ENCODE measurements around the gene KDM5B. TPM values are rescaled to one million over a fixed set of nuclear protein-coding genes. Genes with fewer than 3 reads are reported as not detected.

Gene KDM5B
- total RNA-seq, 1 experiment from 2014 or later: 86.7 TPM

GRCh38 chr1:202710070-202711045 lies 97.9 kb downstream of the KDM5B start, which contains the start of gene SYT2:
TSS of gene SYT2 (minus strand) at chr1:202710454. CDS start at chr1:202605772, 104,682 bp downstream.
- Mint-ChIP-seq H3K27me3 (ENCODE audit: unreplicated experiment) (peaks cover 85% of the 10 kb centered on the region), H3K4me1 (ENCODE audit: low read depth, unreplicated experiment) (peaks cover 10% of the 10 kb centered on the region), H3K4me3 (ENCODE audit: low read depth, unreplicated experiment) (peak within 1 kb of the TSS; percentile 50), H3K27ac (ENCODE audit: unreplicated experiment) (no peak within 1 kb of the TSS), H3K36me3 (ENCODE audit: insufficient read depth, unreplicated experiment) (no peaks in the 10 kb centered on the region), H3K9me3 (ENCODE audit: low read depth, unreplicated experiment) (no peaks in the 10 kb centered on the region)
- intact Hi-C loops (cut with micrococcal nuclease; ENCODE audit: unreplicated experiment): loop anchor here (10.0 kb wide), 1 partner anchor 526 kb away; no protein-coding TSS in a partner anchor
- peak; percentile 46 for DNase-seq
- no TSS peak for BruUV-seq (replicated peaks)
- no peak for TF ChIP-seq CTCF (IDR thresholded peaks at IDR 0.05; ENCODE audit: unreplicated experiment)
- CTCF ChIA-PET: interaction anchor here (1.3 kb wide), 1 partner anchor 18 kb away, joined by 3 read pairs; no protein-coding TSS in a partner anchor

- H3K9me3 Mint-ChIP-seq (ENCODE audit: low read depth, unreplicated experiment): no peaks in the 10 kb centered on the region
- no peak for DNase-seq
- BruUV-seq (replicated peaks): no TSS peak
- CTCF ChIA-PET: interaction anchor here (0.6 kb wide), 1 partner anchor 33 kb away, joined by 3 read pairs; no protein-coding TSS in a partner anchor
- peak overlapping the region; percentile 50 for H3K4me3 Mint-ChIP-seq (ENCODE audit: low read depth, unreplicated experiment)
- no peaks in the 10 kb centered on the region for H3K36me3 Mint-ChIP-seq (ENCODE audit: insufficient read depth, unreplicated experiment)
- intact Hi-C loops (cut with micrococcal nuclease; ENCODE audit: unreplicated experiment): loop anchor here (10.0 kb wide), 1 partner anchor 525 kb away; no protein-coding TSS in a partner anchor
- peaks cover 10% of the 10 kb centered on the region for H3K4me1 Mint-ChIP-seq (ENCODE audit: low read depth, unreplicated experiment)
- TF ChIP-seq CTCF (IDR thresholded peaks at IDR 0.05; ENCODE audit: unreplicated experiment): no peak
- H3K27ac Mint-ChIP-seq (ENCODE audit: unreplicated experiment): no peak overlapping the region
- peaks cover 91% of the 10 kb centered on the region for H3K27me3 Mint-ChIP-seq (ENCODE audit: unreplicated experiment)
Measured at GRCh38 chr1:202709276-202710041, 98.8 kb downstream of the KDM5B start.

GRCh38 chr1:202708456-202709275 lies 99.6 kb downstream of the KDM5B start:
- no TSS peak for BruUV-seq (replicated peaks)
- peaks cover 10% of the 10 kb centered on the region for H3K4me1 Mint-ChIP-seq (ENCODE audit: low read depth, unreplicated experiment)
- peaks cover 99% of the 10 kb centered on the region for H3K27me3 Mint-ChIP-seq (ENCODE audit: unreplicated experiment)
- TF ChIP-seq CTCF (IDR thresholded peaks at IDR 0.05; ENCODE audit: unreplicated experiment): no peak
- intact Hi-C loops (cut with micrococcal nuclease; ENCODE audit: unreplicated experiment): no loop called here
- H3K36me3 Mint-ChIP-seq (ENCODE audit: insufficient read depth, unreplicated experiment): no peaks in the 10 kb centered on the region
- CTCF ChIA-PET: interaction anchor here (0.6 kb wide), 1 partner anchor 34 kb away, joined by 3 read pairs; no protein-coding TSS in a partner anchor
- DNase-seq: no peak
- no peak overlapping the region for H3K4me3 Mint-ChIP-seq (ENCODE audit: low read depth, unreplicated experiment)
- H3K27ac Mint-ChIP-seq (ENCODE audit: unreplicated experiment): no peak overlapping the region
- H3K9me3 Mint-ChIP-seq (ENCODE audit: low read depth, unreplicated experiment): no peaks in the 10 kb centered on the region

- H3K4me1 Mint-ChIP-seq (ENCODE audit: low read depth, unreplicated experiment): no peaks in the 10 kb centered on the region
- H3K27me3 Mint-ChIP-seq (ENCODE audit: unreplicated experiment): peaks cover 100% of the 10 kb centered on the region
- H3K4me3 Mint-ChIP-seq (ENCODE audit: low read depth, unreplicated experiment): no peak overlapping the region
- H3K27ac Mint-ChIP-seq (ENCODE audit: unreplicated experiment): no peak overlapping the region
- intact Hi-C loops (cut with micrococcal nuclease; ENCODE audit: unreplicated experiment): no loop called here
- CTCF ChIA-PET: no interaction called here
- DNase-seq: no peak
- H3K9me3 Mint-ChIP-seq (ENCODE audit: low read depth, unreplicated experiment): no peaks in the 10 kb centered on the region
- no peak for TF ChIP-seq CTCF (IDR thresholded peaks at IDR 0.05; ENCODE audit: unreplicated experiment)
- no TSS peak for BruUV-seq (replicated peaks)
- H3K36me3 Mint-ChIP-seq (ENCODE audit: insufficient read depth, unreplicated experiment): no peaks in the 10 kb centered on the region
Measured at GRCh38 chr1:202706851-202707250, 101.4 kb downstream of the KDM5B start.
